H1 (cell line): Measurements from ENCODE around the gene KRTAP9-2. TPM values are rescaled to one million over a fixed set of nuclear protein-coding genes. Genes with fewer than 3 reads are reported as not detected.
A peak's percentile ranks its signal among the peaks of the same experiment; 100 is the strongest.
"Not testable (repeated sequence)": the region's sequence is repeated elsewhere in the genome, so short reads cannot be mapped to it uniquely, and the experiment has no call there.

Experiments
- CTCF ChIA-PET: fragments of 300-600 bp; sonication (Branson Sonifier 250); formaldehyde crosslinking; loops from one replicate; lab custom pipeline; 2021; ENCODE audit not compliant: partially characterized antibody; lab: Charles Lee
- POLR2A ChIA-PET: fragments of 300-600 bp; sonication (Branson Sonifier 250); formaldehyde crosslinking; loops from one replicate; lab custom pipeline; 2021; ENCODE audit warnings: inconsistent platforms; ENCODE audit not compliant: partially characterized antibody; lab: Charles Lee
- DNase-seq, 2 experiments: peaks; one replicate each; pipeline versions ENCODE4 v3.0.0 to v3.0.0-alpha.2; 2010 to 2022; ENCODE audit warnings: low spot score in 2 of 2, low read depth in 1 of 2, mixed read lengths in 1 of 2
- FAIRE-seq: peaks from 2 replicates; lab custom pipeline; 2011; peaks lifted over from hg19 to GRCh38; lab: Jason Lieb, UNC
- H2AFZ ChIP-seq: 2 replicates; pipeline ENCODE4 v1.8.1; 2012; ENCODE audit warnings: low read length, inconsistent platforms
- H2AK5ac ChIP-seq: 2 replicates; pipeline ENCODE4 v1.6.1; 2013; ENCODE audit warnings: low read depth, low read length
- H2BK120ac ChIP-seq: replicated peaks from 2 replicates; pipeline ENCODE3; 2013; ENCODE audit warnings: low read depth, low read length, inconsistent platforms
- H2BK12ac ChIP-seq: 2 replicates; pipeline ENCODE4 v1.6.1; 2013; ENCODE audit warnings: low read depth, low read length
- H2BK15ac ChIP-seq: 2 replicates; pipeline ENCODE4 v1.6.1; 2013; ENCODE audit warnings: low read length
- H2BK20ac ChIP-seq: 2 replicates; pipeline ENCODE4 v1.6.1; 2013; ENCODE audit warnings: low read length
- H2BK5ac ChIP-seq: 2 replicates; pipeline ENCODE4 v1.6.1; 2013; ENCODE audit warnings: low read depth, low read length
- H3K14ac ChIP-seq: 2 replicates; pipeline ENCODE4 v1.6.1; 2013; ENCODE audit warnings: inconsistent platforms; ENCODE audit not compliant: insufficient read length
- H3K18ac ChIP-seq: 2 replicates; pipeline ENCODE4 v1.6.1; 2013; ENCODE audit warnings: low read length; ENCODE audit errors: extremely low read depth
- H3K23ac ChIP-seq: 2 replicates; pipeline ENCODE4 v1.6.1; 2013; ENCODE audit warnings: inconsistent platforms; ENCODE audit not compliant: insufficient read length
- H3K23me2 ChIP-seq: 2 replicates; pipeline ENCODE4 v1.6.1; 2013; ENCODE audit warnings: low read depth, low read length
- H3K27ac ChIP-seq: 2 replicates; pipeline ENCODE4 v1.6.1; 2011; ENCODE audit warnings: low read depth, low read length, inconsistent platforms
- H3K27me3 ChIP-seq, 4 experiments: replicated peaks in 1 of 4; 1 replicate in 1 of 4; 2 replicates in 3 of 4; pipeline versions ENCODE4 v1.6.1 to v1.8.1; 2011 to 2013; ENCODE audit warnings: low read length in 3 of 4, mild to moderate bottlenecking in 3 of 4, inconsistent platforms in 2 of 4, mixed read lengths in 2 of 4, moderate library complexity in 1 of 4; ENCODE audit not compliant: control insufficient read depth in 3 of 4, insufficient read depth in 3 of 4; ENCODE audit errors: extremely low read depth in 1 of 4
- H3K36me3 ChIP-seq, 4 experiments: 2 replicates each; pipeline versions ENCODE4 v1.6.1 to v1.8.1; 2011 to 2013; ENCODE audit warnings: mild to moderate bottlenecking in 4 of 4, low read length in 3 of 4, moderate library complexity in 2 of 4, control low read depth in 1 of 4, inconsistent platforms in 1 of 4; ENCODE audit not compliant: insufficient read depth in 4 of 4, control insufficient read depth in 2 of 4
- H3K4ac ChIP-seq: replicated peaks from 2 replicates; pipeline ENCODE3; 2013; ENCODE audit warnings: low read length, low read depth, mixed read lengths, inconsistent platforms; ENCODE audit not compliant: insufficient read length
- H3K4me1 ChIP-seq, 4 experiments: replicated peaks in 1 of 4; 1 replicate in 1 of 4; 2 replicates in 3 of 4; pipeline versions ENCODE4 v1.6.1 to v1.8.1; 2011 to 2013; ENCODE audit warnings: low read length in 3 of 4, inconsistent platforms in 2 of 4, mixed read lengths in 1 of 4; ENCODE audit not compliant: insufficient read depth in 4 of 4, control insufficient read depth in 3 of 4
- H3K4me2 ChIP-seq, 2 experiments: 2 replicates each; pipeline versions ENCODE4 v1.6.1 to v1.8.1; 2011 to 2013; ENCODE audit warnings: low read depth in 2 of 2, low read length in 2 of 2, control low read depth in 1 of 2, inconsistent platforms in 1 of 2, mild to moderate bottlenecking in 1 of 2; ENCODE audit not compliant: insufficient read depth in 1 of 2
- H3K4me3 ChIP-seq, 4 experiments: fragments of 200-600, 300-600 bp in 1 of 4; sonication (generic), shearing (Covaris generic), sonication (Bioruptor Twin) in 1 of 4; 2 replicates each; pipeline versions ENCODE4 v1.5.1 to v1.8.1; 2011 to 2016; ENCODE audit warnings: low read length in 4 of 4, low read depth in 3 of 4, control low read depth in 2 of 4, inconsistent platforms in 2 of 4, mild to moderate bottlenecking in 2 of 4, mixed read lengths in 1 of 4, moderate library complexity in 1 of 4; ENCODE audit not compliant: insufficient read depth in 2 of 4; ENCODE audit errors: extremely low read depth in 1 of 4
- H3K56ac ChIP-seq: replicated peaks from 2 replicates; pipeline ENCODE3; 2013; ENCODE audit warnings: low read depth, mild to moderate bottlenecking, mixed read lengths, low read length, inconsistent platforms; ENCODE audit not compliant: insufficient read length
- H3K79me1 ChIP-seq: 2 replicates; pipeline ENCODE4 v1.6.1; 2013; ENCODE audit warnings: low read depth, low read length, control low read depth
- H3K79me2 ChIP-seq, 2 experiments: 2 replicates each; pipeline versions ENCODE4 v1.6.1 to v1.8.1; 2012 to 2013; ENCODE audit warnings: low read length in 2 of 2, mild to moderate bottlenecking in 2 of 2, inconsistent platforms in 1 of 2; ENCODE audit not compliant: insufficient read depth in 2 of 2, control insufficient read depth in 1 of 2
- H3K9ac ChIP-seq, 4 experiments: replicated peaks in 1 of 4; 1 replicate in 1 of 4; 2 replicates in 3 of 4; pipeline versions ENCODE4 v1.6.1 to v1.8.1; 2011 to 2013; ENCODE audit warnings: low read depth in 3 of 4, low read length in 3 of 4, control low read depth in 2 of 4, mild to moderate bottlenecking in 2 of 4, moderate library complexity in 2 of 4, inconsistent platforms in 1 of 4; ENCODE audit errors: extremely low read depth in 1 of 4
- H3K9me3 ChIP-seq, 2 experiments: 2 replicates each; pipeline versions ENCODE4 v1.6.1 to v1.8.1; 2012 to 2013; ENCODE audit warnings: mild to moderate bottlenecking in 2 of 2, moderate library complexity in 2 of 2, control low read depth in 1 of 2, inconsistent platforms in 1 of 2, low read depth in 1 of 2, low read length in 1 of 2, mixed read lengths in 1 of 2; ENCODE audit not compliant: insufficient read depth in 2 of 2
- H4K20me1 ChIP-seq, 2 experiments: replicated peaks in 1 of 2; 2 replicates each; pipeline versions ENCODE3 to v1.8.1; 2011 to 2013; ENCODE audit warnings: inconsistent platforms in 2 of 2, low read length in 2 of 2, mild to moderate bottlenecking in 1 of 2; ENCODE audit not compliant: insufficient read depth in 2 of 2, control insufficient read depth in 1 of 2
- H4K5ac ChIP-seq: 2 replicates; pipeline ENCODE4 v1.6.1; 2013; ENCODE audit warnings: low read length, low read depth, mixed read lengths, inconsistent platforms; ENCODE audit not compliant: insufficient read length
- H4K8ac ChIP-seq: 2 replicates; pipeline ENCODE4 v1.8.0; 2013; ENCODE audit warnings: mild to moderate bottlenecking, moderate library complexity, low read length, inconsistent platforms; ENCODE audit not compliant: insufficient read depth; ENCODE audit errors: extremely low read depth
- H4K91ac ChIP-seq: replicated peaks from 2 replicates; pipeline ENCODE3; 2013; ENCODE audit warnings: low read length, mixed read lengths, inconsistent platforms; ENCODE audit not compliant: insufficient read length
- WGBS, 2 experiments: shearing (Covaris generic) in 1 of 2; methylation state at CpG; one replicate each; pipeline versions ENCODE4 v1.1.6 to v1.1.7; 2013 to 2015; ENCODE audit warnings: low lambda C conversion rate in 2 of 2, mixed read lengths in 2 of 2, inconsistent platforms in 1 of 2, low coverage in 1 of 2, missing lambda C conversion rate in 1 of 2; ENCODE audit not compliant: insufficient replicate concordance in 2 of 2, insufficient coverage in 1 of 2, insufficient read length in 1 of 2; ENCODE audit errors: extremely low coverage in 1 of 2, missing lambda C conversion rate in 1 of 2; 5-methylcytosine and 5-hydroxymethylcytosine counted together
- polyA plus RNA-seq, 7 experiments: library from polyadenylated mRNA; depleted of rRNA in 3 of 7; stranded (reverse) in 5 of 7; unstranded in 2 of 7; fragments of >200 nt in 5 of 7; fragments of 200-250 nt in 2 of 7; gene quantifications; 1 replicate in 5 of 7; 2 replicates in 1 of 7; 4 replicates in 1 of 7; pipeline versions ENCODE4 v1.2.1 to v1.2.3, GENCODE V29; 2011 to 2013; ENCODE audit warnings: missing spikeins in 2 of 7, mixed read lengths in 2 of 7
- total RNA-seq: library from RNA; stranded (reverse); fragmentation: NEBNext Ultra II Directional; extraction: Animal tissue kit (Norgen Biotek cat#: 25700); gene quantifications from 2 replicates; pipeline ENCODE4 v1.2.1, GENCODE V29; 2021

Gene KRTAP9-2
- total and polyA plus RNA-seq, 2 of the 8 experiments (the other 6 are each of a cell fraction or from before 2014, with no cell fraction given), result not detected

GRCh38 chr17:41232399-41233105 lies 6.1 kb downstream of the KRTAP9-2 start, which contains the start of gene KRTAP9-3:
Gene KRTAP9-3, plus strand, starts transcription at chr17:41232449. Its CDS starts 53 bp downstream, at chr17:41232502.
- DNase-seq, H3K4me2 ChIP-seq, H3K36me3 ChIP-seq, H3K14ac ChIP-seq, H3K79me1 ChIP-seq, H3K9ac ChIP-seq, H3K4me1 ChIP-seq, H3K27me3 ChIP-seq, H2BK20ac ChIP-seq, H3K56ac ChIP-seq, H4K20me1 ChIP-seq, H3K23ac ChIP-seq, FAIRE-seq, POLR2A ChIA-PET, H2AFZ ChIP-seq, H2BK120ac ChIP-seq, H3K4ac ChIP-seq, H2BK12ac ChIP-seq, H3K18ac ChIP-seq, H3K27ac ChIP-seq, H2AK5ac ChIP-seq, H3K4me3 ChIP-seq, H4K8ac ChIP-seq, H3K79me2 ChIP-seq, H3K9me3 ChIP-seq, H4K91ac ChIP-seq, H3K23me2 ChIP-seq, H2BK5ac ChIP-seq, H4K5ac ChIP-seq, CTCF ChIA-PET: not testable (repeated sequence)
- 75% methylated on average over 1 of the region's 1 CpG; no CpG with 5 or more reads in 1 of the 2 experiments for WGBS, 2 experiments
- H2BK15ac ChIP-seq, result 0 out of 2 replicates have a peak within 1 kb of the TSS, but pooled peaks have one; percentile 12
